ENCODE measurements around the gene SEPHS1. TPM values are rescaled to one million over a fixed set of nuclear protein-coding genes. Genes with fewer than 3 reads are reported as not detected.

The SEPHS1 gene
- total and polyA plus RNA-seq, 8 donors = 33.3 to 134 (median 108) TPM

DNA sequence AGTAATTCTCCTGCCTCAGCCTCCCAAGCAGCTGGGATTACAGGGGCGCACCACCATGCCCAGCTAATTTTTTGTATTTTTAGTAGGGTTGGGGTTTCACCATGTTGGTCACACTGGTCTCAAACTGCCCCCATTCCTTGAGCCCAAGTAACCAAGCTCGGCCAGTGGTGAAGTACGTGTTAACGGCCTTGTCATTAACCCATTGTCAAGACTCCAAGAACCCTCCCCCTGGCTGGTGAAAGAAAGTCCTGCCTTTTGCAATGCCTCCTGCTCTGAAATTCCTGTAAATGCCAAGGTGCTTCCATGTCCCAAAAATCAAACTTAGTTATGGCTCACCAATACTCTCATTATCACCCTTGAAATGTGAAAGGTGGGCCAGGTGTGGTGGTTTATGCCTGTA, 18.8 kb upstream of the SEPHS1 start:
- intact Hi-C loops (cut with DNase I) = no loop called here
- TF ChIP-seq, protein P1, sequence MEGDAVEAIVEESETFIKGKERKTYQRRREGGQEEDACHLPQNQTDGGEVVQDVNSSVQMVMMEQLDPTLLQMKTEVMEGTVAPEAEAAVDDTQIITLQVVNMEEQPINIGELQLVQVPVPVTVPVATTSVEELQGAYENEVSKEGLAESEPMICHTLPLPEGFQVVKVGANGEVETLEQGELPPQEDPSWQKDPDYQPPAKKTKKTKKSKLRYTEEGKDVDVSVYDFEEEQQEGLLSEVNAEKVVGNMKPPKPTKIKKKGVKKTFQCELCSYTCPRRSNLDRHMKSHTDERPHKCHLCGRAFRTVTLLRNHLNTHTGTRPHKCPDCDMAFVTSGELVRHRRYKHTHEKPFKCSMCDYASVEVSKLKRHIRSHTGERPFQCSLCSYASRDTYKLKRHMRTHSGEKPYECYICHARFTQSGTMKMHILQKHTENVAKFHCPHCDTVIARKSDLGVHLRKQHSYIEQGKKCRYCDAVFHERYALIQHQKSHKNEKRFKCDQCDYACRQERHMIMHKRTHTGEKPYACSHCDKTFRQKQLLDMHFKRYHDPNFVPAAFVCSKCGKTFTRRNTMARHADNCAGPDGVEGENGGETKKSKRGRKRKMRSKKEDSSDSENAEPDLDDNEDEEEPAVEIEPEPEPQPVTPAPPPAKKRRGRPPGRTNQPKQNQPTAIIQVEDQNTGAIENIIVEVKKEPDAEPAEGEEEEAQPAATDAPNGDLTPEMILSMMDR (IDR thresholded peaks at IDR 0.05) = no peak
- no peak for ATAC-seq

DNA sequence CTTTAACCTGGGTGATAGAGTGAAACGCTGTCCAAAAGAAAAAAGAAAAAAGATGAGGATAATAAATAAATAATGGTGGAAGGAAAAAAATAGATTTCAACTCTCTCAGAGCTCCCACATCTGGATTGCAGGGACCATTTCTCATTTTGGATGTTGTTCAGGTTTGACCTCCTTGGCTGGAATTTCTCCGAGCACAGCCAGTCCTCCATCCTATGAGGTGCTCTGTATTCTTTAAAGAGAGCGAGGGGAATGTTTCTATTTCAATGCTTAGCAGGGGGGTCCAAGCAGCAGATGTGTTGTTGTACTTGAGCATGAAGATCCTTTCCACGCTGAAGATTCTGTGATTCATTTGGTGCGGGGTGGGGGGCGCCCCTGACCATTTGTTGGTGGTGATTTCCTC, 17.7 kb upstream of the SEPHS1 start:
- Histone ChIP-seq H3K4me1 (no peaks in the 10 kb centered on the region), H3K36me3 (no peaks in the 10 kb centered on the region), H3K27ac (no peak overlapping the region), H3K27me3 (no peaks in the 10 kb centered on the region), H3K9me3 (no peaks in the 10 kb centered on the region), H3K4me3 (no peak overlapping the region)
- intact Hi-C loops (cut with DNase I) = no loop called here
- TF ChIP-seq, protein P1 (IDR thresholded peaks at IDR 0.05) = no peak
- ATAC-seq (no peak), DNase-seq (no peak)

More for the DNA sequence above, 18.8 kb upstream of the SEPHS1 start:
- H3K9me3 ChIP-seq = no peaks in the 10 kb centered on the region
- no peak for DNase-seq
- H3K4me1 ChIP-seq = no peaks in the 10 kb centered on the region
- H3K27me3 ChIP-seq = no peaks in the 10 kb centered on the region
- H3K27ac ChIP-seq = no peak overlapping the region
- no peaks in the 10 kb centered on the region for H3K36me3 ChIP-seq
- H3K4me3 ChIP-seq = no peak overlapping the region

DNA sequence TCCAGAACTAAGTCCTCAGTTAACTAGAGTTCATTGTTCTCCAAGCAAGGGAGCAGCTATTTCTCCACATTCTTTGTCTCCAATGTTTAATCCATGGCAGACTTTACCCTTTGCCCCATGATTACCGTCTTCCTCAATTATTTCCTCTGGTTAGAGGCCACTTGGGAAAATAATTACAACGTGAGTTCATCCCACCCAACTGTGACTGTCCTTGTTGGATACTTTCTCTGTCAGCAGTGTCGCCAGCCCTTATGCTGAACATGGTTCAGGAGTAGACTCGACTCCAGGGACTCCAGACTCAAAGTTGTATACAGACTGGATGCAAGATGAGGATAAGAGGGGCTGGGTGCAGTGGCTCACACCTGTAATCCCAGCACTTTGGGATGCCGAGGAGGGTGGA, 17.1 kb upstream of the SEPHS1 start:
- Histone ChIP-seq H3K4me3 (no peak overlapping the region), H3K9me3 (no peaks in the 10 kb centered on the region), H3K36me3 (no peaks in the 10 kb centered on the region), H3K4me1 (no peaks in the 10 kb centered on the region), H3K27ac (no peak overlapping the region), H3K27me3 (no peaks in the 10 kb centered on the region)
- intact Hi-C loops (cut with DNase I) = no loop called here
- TF ChIP-seq, protein P1 (IDR thresholded peaks at IDR 0.05) = no peak
- ATAC-seq (no peak), DNase-seq (no peak)

DNA sequence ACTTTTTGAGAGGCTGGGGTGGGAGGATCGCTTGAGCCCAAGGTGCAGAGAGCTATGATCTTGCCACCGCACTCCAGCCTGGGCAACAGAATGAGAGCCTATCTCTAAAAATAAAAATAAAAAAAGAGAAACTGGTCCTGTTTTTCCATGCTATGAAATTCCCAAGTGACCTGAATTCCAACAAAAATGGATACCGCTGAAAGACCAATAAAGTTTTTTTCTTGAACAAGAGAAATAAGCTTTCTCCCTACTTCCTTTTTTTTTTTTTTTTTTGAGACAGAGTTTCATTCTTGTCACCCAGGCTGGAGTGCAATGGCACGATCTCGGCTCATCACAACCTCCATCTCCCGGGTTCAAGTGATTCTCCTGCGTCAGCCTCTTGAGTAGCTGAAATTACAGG, 12.5 kb upstream of the SEPHS1 start:
- TF ChIP-seq, protein P1 (IDR thresholded peaks at IDR 0.05) = no peak
- Histone ChIP-seq H3K9me3 (no peaks in the 10 kb centered on the region), H3K36me3 (no peaks in the 10 kb centered on the region), H3K4me1 (no peaks in the 10 kb centered on the region), H3K4me3 (no peak overlapping the region), H3K27ac (no peak overlapping the region), H3K27me3 (no peaks in the 10 kb centered on the region)
- intact Hi-C loops (cut with DNase I) = no loop called here
- ATAC-seq (no peak), DNase-seq (no peak)

DNA sequence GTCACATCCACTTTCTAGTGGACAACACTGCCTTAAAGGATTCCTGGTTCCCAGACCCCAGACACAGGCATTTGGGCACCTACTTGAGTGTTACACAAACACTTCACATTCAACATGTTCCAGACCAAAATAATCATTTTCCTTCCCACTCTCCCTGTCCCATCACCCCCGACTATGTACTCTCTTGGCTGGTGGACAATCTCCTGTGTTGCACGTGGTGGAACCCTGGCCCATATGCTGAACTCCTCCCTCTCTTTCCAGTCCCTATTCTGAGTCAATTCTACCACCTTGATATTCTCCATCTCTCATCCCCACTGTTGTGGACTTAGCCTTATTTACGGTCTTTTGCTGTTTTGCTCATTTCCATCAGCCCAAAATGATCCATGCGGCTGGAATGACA, 8.3 kb upstream of the SEPHS1 start:
- Histone ChIP-seq H3K4me1 (no peaks in the 10 kb centered on the region), H3K9me3 (no peaks in the 10 kb centered on the region), H3K27me3 (peaks cover 5 to 41% of the 10 kb centered on the region in 2 donors), H3K27ac (no peak overlapping the region), H3K36me3 (no peaks in the 10 kb centered on the region), H3K4me3 (no peak overlapping the region)
- intact Hi-C loops (cut with DNase I) = no loop called here
- no peak for DNase-seq
- no peak for ATAC-seq
- TF ChIP-seq, protein P1 (IDR thresholded peaks at IDR 0.05) = no peak
